HEK293 (cell line): ENCODE data around the gene SYNPO2.

Experiments
- CTCF ChIA-PET: fragments of 350-600 bp; formaldehyde crosslinking; extraction: SDS; loops from one replicate; lab custom pipeline; 2021; ENCODE audit warnings: antibody characterized with exemption; lab: Yijun Ruan, JAX
- POLR2A ChIA-PET: fragments of 300-600 bp; formaldehyde crosslinking; extraction: SDS; loops from one replicate; lab custom pipeline; 2020; ENCODE audit warnings: antibody characterized with exemption, inconsistent platforms; lab: Yijun Ruan, JAX
- H3K27ac ChIP-seq: fragments of 200-500 bp; sonication (Bioruptor generic); 2 replicates; pipeline ENCODE4 v1.5.1; 2014; ENCODE audit warnings: low read depth, low read length, control low read depth, inconsistent platforms; ENCODE audit errors: extremely low read depth
- H3K36me3 ChIP-seq, 2 experiments: fragments of 200-500 bp in 1 of 2; sonication (Bioruptor generic) in 1 of 2; 1 replicate in 1 of 2; 2 replicates in 1 of 2; pipeline ENCODE4 v1.5.1; 2014 to 2017; ENCODE audit warnings: inconsistent platforms in 2 of 2, low read length in 2 of 2; ENCODE audit not compliant: control insufficient read depth in 2 of 2, insufficient read depth in 1 of 2
- H3K4me1 ChIP-seq: fragments of 200-500 bp; sonication (Bioruptor generic); 2 replicates; pipeline ENCODE4 v1.5.1; 2014; ENCODE audit warnings: mild to moderate bottlenecking, low read length, inconsistent platforms; ENCODE audit not compliant: control insufficient read depth, insufficient read depth
- H3K4me3 ChIP-seq: 2 replicates; pipeline ENCODE4 v1.5.1; 2011; ENCODE audit warnings: low read depth, mild to moderate bottlenecking, control low read depth, low read length, moderate library complexity
- H3K9me3 ChIP-seq: fragments of 200-500 bp; sonication (Bioruptor generic); 2 replicates; pipeline ENCODE4 v1.5.1; 2014; ENCODE audit warnings: low read depth, low read length, inconsistent platforms; ENCODE audit not compliant: control insufficient read depth, insufficient read depth
- IKZF3 ChIP-seq: fragments of 450-650 bp; IDR thresholded peaks from 2 replicates; pipeline ENCODE4 v1.5.0; 2018; ENCODE audit warnings: missing biosample characterization, mild to moderate bottlenecking, missing genetic modification characterization, moderate library complexity
- RBAK ChIP-seq: fragments of 450-650 bp; formaldehyde crosslinking; IDR thresholded peaks from 2 replicates; pipeline ENCODE4 v1.5.1; 2016; ENCODE audit warnings: missing biosample characterization, missing genetic modification characterization
- SETDB1 ChIP-seq: IDR thresholded peaks from one replicate; pipeline ENCODE4 v1.6.1; 2017; ENCODE audit warnings: mild to moderate bottlenecking, low read length, moderate library complexity, mixed read lengths; ENCODE audit not compliant: insufficient read length
- ZBTB8A ChIP-seq: fragments of 450-650 bp; formaldehyde crosslinking; IDR thresholded peaks from 2 replicates; pipeline ENCODE4 v1.5.1; 2016; ENCODE audit warnings: missing biosample characterization, missing genetic modification characterization
- ZFP37 ChIP-seq: fragments of 450-650 bp; formaldehyde crosslinking; IDR thresholded peaks from 2 replicates; pipeline ENCODE4 v1.5.1; 2016; ENCODE audit warnings: missing biosample characterization, missing genetic modification characterization
- ZNF133 ChIP-seq: fragments of 450-650 bp; formaldehyde crosslinking; IDR thresholded peaks from 2 replicates; pipeline ENCODE4 v1.5.1; 2016; ENCODE audit warnings: missing biosample characterization, missing genetic modification characterization
- ZNF211 ChIP-seq: fragments of 450-650 bp; formaldehyde crosslinking; IDR thresholded peaks from 2 replicates; pipeline ENCODE4 v1.5.1; 2016; ENCODE audit warnings: low read depth, missing biosample characterization, missing genetic modification characterization
- ZNF354C ChIP-seq: fragments of 450-650 bp; formaldehyde crosslinking; IDR thresholded peaks from 2 replicates; pipeline ENCODE4 v1.5.1; 2016; ENCODE audit warnings: missing biosample characterization, missing genetic modification characterization, low read depth, borderline replicate concordance
- ZNF621 ChIP-seq: fragments of 450-650 bp; formaldehyde crosslinking; IDR thresholded peaks from 2 replicates; pipeline ENCODE4 v1.5.1; 2017; ENCODE audit warnings: missing biosample characterization, missing genetic modification characterization
- ZNF792 ChIP-seq: fragments of 450-650 bp; formaldehyde crosslinking; IDR thresholded peaks from 2 replicates; pipeline ENCODE4 v1.5.1; 2016; ENCODE audit warnings: missing biosample characterization, missing genetic modification characterization
- TF ChIP-seq, protein P1 (sequence below): fragments of 450-650 bp; formaldehyde crosslinking; IDR thresholded peaks from 2 replicates; pipeline ENCODE4 v1.5.1; 2016; ENCODE audit warnings: missing biosample characterization, missing genetic modification characterization
- TF ChIP-seq, protein P2 (sequence below): fragments of 450-650 bp; formaldehyde crosslinking; IDR thresholded peaks from 2 replicates; pipeline ENCODE4 v1.5.1; 2016; ENCODE audit warnings: missing biosample characterization, missing genetic modification characterization
- TF ChIP-seq, protein P3 (sequence below): fragments of 450-650 bp; formaldehyde crosslinking; IDR thresholded peaks from 2 replicates; pipeline ENCODE4 v1.5.1; 2016; ENCODE audit warnings: missing biosample characterization, missing genetic modification characterization
- TF ChIP-seq, protein P4 (sequence below): fragments of 450-650 bp; formaldehyde crosslinking; IDR thresholded peaks from 2 replicates; pipeline ENCODE4 v1.5.1; 2016; ENCODE audit warnings: missing biosample characterization, missing genetic modification characterization
- TF ChIP-seq, protein P5 (sequence below): fragments of 450-650 bp; formaldehyde crosslinking; IDR thresholded peaks from 2 replicates; pipeline ENCODE4 v1.5.1; 2017; ENCODE audit warnings: missing biosample characterization, missing genetic modification characterization

SYNPO2 gene

DNA sequence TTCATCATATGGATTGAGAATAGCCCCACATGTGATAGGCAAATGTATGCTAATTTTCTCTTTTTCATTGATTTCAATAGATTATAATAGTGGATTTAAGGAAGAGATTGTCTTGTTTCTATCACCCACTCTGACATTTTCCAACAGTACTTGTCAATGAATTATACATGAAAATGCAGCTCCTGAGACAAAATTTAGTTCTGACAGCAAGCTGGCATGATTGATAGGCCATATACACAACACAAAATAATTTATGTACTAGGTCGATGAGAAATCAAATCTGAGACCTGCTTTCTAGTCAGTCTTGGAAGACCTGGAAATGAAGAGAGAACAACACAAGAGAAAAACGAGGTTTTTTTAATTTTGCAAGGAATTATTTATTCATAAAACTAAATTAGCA lies 129.0 kb downstream of the SYNPO2 start:
- no peaks in the 10 kb centered on the region for H3K4me1 ChIP-seq

More for the DNA sequence above, 129.0 kb downstream of the SYNPO2 start:
- POLR2A ChIA-PET: no interaction called here
- Histone ChIP-seq H3K9me3 (no peaks in the 10 kb centered on the region), H3K36me3 (no peaks in the 10 kb centered on the region)
- no peak for TF ChIP-seq ZNF133
- TF ChIP-seq, protein P1, sequence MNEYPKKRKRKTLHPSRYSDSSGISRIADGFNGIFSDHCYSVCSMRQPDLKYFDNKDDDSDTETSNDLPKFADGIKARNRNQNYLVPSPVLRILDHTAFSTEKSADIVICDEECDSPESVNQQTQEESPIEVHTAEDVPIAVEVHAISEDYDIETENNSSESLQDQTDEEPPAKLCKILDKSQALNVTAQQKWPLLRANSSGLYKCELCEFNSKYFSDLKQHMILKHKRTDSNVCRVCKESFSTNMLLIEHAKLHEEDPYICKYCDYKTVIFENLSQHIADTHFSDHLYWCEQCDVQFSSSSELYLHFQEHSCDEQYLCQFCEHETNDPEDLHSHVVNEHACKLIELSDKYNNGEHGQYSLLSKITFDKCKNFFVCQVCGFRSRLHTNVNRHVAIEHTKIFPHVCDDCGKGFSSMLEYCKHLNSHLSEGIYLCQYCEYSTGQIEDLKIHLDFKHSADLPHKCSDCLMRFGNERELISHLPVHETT (tag by site-specific recombination): no peak
- TF ChIP-seq, protein P2, sequence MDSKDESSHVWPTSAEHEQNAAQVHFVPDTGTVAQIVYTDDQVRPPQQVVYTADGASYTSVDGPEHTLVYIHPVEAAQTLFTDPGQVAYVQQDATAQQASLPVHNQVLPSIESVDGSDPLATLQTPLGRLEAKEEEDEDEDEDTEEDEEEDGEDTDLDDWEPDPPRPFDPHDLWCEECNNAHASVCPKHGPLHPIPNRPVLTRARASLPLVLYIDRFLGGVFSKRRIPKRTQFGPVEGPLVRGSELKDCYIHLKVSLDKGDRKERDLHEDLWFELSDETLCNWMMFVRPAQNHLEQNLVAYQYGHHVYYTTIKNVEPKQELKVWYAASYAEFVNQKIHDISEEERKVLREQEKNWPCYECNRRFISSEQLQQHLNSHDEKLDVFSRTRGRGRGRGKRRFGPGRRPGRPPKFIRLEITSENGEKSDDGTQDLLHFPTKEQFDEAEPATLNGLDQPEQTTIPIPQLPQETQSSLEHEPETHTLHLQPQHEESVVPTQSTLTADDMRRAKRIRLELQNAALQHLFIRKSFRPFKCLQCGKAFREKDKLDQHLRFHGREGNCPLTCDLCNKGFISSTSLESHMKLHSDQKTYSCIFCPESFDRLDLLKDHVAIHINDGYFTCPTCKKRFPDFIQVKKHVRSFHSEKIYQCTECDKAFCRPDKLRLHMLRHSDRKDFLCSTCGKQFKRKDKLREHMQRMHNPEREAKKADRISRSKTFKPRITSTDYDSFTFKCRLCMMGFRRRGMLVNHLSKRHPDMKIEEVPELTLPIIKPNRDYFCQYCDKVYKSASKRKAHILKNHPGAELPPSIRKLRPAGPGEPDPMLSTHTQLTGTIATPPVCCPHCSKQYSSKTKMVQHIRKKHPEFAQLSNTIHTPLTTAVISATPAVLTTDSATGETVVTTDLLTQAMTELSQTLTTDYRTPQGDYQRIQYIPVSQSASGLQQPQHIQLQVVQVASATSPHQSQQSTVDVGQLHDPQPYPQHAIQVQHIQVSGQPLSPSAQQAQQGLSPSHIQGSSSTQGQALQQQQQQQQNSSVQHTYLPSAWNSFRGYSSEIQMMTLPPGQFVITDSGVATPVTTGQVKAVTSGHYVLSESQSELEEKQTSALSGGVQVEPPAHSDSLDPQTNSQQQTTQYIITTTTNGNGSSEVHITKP (tag by site-specific recombination): no peak
- TF ChIP-seq ZNF792 (tag by site-specific recombination): no peak
- TF ChIP-seq ZFP37 (tag by site-specific recombination): no peak
- no peak for TF ChIP-seq IKZF3
- TF ChIP-seq ZNF354C (tag by site-specific recombination): no peak
- no peak for TF ChIP-seq ZBTB8A (tag by site-specific recombination)
- TF ChIP-seq SETDB1: no peak
- TF ChIP-seq, protein P3, sequence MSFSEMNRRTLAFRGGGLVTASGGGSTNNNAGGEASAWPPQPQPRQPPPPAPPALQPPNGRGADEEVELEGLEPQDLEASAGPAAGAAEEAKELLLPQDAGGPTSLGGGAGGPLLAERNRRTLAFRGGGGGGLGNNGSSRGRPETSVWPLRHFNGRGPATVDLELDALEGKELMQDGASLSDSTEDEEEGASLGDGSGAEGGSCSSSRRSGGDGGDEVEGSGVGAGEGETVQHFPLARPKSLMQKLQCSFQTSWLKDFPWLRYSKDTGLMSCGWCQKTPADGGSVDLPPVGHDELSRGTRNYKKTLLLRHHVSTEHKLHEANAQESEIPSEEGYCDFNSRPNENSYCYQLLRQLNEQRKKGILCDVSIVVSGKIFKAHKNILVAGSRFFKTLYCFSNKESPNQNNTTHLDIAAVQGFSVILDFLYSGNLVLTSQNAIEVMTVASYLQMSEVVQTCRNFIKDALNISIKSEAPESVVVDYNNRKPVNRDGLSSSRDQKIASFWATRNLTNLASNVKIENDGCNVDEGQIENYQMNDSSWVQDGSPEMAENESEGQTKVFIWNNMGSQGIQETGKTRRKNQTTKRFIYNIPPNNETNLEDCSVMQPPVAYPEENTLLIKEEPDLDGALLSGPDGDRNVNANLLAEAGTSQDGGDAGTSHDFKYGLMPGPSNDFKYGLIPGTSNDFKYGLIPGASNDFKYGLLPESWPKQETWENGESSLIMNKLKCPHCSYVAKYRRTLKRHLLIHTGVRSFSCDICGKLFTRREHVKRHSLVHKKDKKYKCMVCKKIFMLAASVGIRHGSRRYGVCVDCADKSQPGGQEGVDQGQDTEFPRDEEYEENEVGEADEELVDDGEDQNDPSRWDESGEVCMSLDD (tag by site-specific recombination): no peak
- TF ChIP-seq, protein P4, sequence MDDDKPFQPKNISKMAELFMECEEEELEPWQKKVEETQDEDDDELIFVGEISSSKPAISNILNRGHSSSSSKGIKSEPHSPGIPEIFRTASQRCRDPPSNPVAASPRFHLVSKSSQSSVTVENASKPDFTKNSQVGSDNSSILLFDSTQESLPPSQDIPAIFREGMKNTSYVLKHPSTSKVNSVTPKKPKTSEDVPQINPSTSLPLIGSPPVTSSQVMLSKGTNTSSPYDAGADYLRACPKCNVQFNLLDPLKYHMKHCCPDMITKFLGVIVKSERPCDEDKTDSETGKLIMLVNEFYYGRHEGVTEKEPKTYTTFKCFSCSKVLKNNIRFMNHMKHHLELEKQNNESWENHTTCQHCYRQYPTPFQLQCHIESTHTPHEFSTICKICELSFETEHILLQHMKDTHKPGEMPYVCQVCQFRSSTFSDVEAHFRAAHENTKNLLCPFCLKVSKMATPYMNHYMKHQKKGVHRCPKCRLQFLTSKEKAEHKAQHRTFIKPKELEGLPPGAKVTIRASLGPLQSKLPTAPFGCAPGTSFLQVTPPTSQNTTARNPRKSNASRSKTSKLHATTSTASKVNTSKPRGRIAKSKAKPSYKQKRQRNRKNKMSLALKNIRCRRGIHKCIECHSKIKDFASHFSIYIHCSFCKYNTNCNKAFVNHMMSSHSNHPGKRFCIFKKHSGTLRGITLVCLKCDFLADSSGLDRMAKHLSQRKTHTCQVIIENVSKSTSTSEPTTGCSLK: no peak
- TF ChIP-seq, protein P5, sequence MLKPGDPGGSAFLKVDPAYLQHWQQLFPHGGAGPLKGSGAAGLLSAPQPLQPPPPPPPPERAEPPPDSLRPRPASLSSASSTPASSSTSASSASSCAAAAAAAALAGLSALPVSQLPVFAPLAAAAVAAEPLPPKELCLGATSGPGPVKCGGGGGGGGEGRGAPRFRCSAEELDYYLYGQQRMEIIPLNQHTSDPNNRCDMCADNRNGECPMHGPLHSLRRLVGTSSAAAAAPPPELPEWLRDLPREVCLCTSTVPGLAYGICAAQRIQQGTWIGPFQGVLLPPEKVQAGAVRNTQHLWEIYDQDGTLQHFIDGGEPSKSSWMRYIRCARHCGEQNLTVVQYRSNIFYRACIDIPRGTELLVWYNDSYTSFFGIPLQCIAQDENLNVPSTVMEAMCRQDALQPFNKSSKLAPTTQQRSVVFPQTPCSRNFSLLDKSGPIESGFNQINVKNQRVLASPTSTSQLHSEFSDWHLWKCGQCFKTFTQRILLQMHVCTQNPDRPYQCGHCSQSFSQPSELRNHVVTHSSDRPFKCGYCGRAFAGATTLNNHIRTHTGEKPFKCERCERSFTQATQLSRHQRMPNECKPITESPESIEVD (tag by site-specific recombination): no peak
- no peak for TF ChIP-seq ZNF211 (tag by site-specific recombination)
- TF ChIP-seq RBAK (tag by site-specific recombination): no peak
- TF ChIP-seq ZNF621: no peak
- TF ChIP-seq, all 188 proteins: peak for 0
- Histone ChIP-seq H3K4me3 (no peak overlapping the region), H3K27ac (no peak overlapping the region)
- CTCF ChIA-PET: interaction anchor here (0.6 kb wide), 1 partner anchor 695 kb away, joined by 3 read pairs; no protein-coding TSS in a partner anchor
